22Rv1 (cell line): Measurements from ENCODE around the gene CHKA.

Source experiments
- CTCF ChIP-seq: fragments of 450-650 bp; IDR thresholded peaks from 2 replicates; pipeline ENCODE4 v1.5.1; 2017; ENCODE audit warnings: mild to moderate bottlenecking
- ZFX ChIP-seq: fragments of 450-650 bp; IDR thresholded peaks from 2 replicates; pipeline ENCODE4 v1.6.1; 2017; ENCODE audit warnings: antibody characterized with exemption, borderline replicate concordance

- TF ChIP-seq CTCF (no peak), ZFX (no peak)
Measured at GRCh38 chr11:68037411-68038225, 83.6 kb downstream of the CHKA start.
